K562 (cell line): ENCODE results near the gene GPR35. TPM values are rescaled to one million over a fixed set of nuclear protein-coding genes. Genes with fewer than 3 reads are reported as not detected.

ENCODE experiments used
- BRCA1 ChIP-seq, 2 experiments: fragments of 450-650 bp in 1 of 2; sonication (generic) in 1 of 2; formaldehyde crosslinking in 1 of 2; IDR thresholded peaks; 2 replicates each; pipeline versions ENCODE4 v1.5.0 to v1.6.1; 2017 to 2020; ENCODE audit warnings: mild to moderate bottlenecking in 1 of 2, missing genetic modification reagents in 1 of 2
- CC2D1A ChIP-seq: fragments of 450-650 bp; IDR thresholded peaks from 2 replicates; pipeline ENCODE4 v1.6.1; 2017; ENCODE audit warnings: mild to moderate bottlenecking
- ELF1 ChIP-seq: fragments of 200-800 bp; sonication (Bioruptor generic); IDR thresholded peaks from 2 replicates; pipeline ENCODE4 v1.6.1; 2016; ENCODE audit warnings: missing genetic modification characterization, missing compliant biosample characterization
- FOXK1 ChIP-seq: sonication (generic); formaldehyde crosslinking; IDR thresholded peaks from 2 replicates; pipeline ENCODE4 v1.8.0; 2022; ENCODE audit warnings: missing genetic modification reagents, mild to moderate bottlenecking, borderline replicate concordance
- L3MBTL2 ChIP-seq: fragments of 450-650 bp; IDR thresholded peaks from 2 replicates; pipeline ENCODE4 v1.6.1; 2016; ENCODE audit warnings: mild to moderate bottlenecking, moderate library complexity
- LCOR ChIP-seq: sonication (generic); formaldehyde crosslinking; IDR thresholded peaks from 2 replicates; pipeline ENCODE4 v1.8.0; 2022; ENCODE audit warnings: mild to moderate bottlenecking, missing genetic modification reagents
- POLR2AphosphoS5 ChIP-seq: IDR thresholded peaks from 2 replicates; pipeline ENCODE4 v1.6.1; 2011; ENCODE audit warnings: mild to moderate bottlenecking, low read depth, low read length, moderate library complexity; ENCODE audit not compliant: control insufficient read depth, insufficient read depth
- POLR2B ChIP-seq: fragments of 450-650 bp; IDR thresholded peaks from 2 replicates; pipeline ENCODE4 v1.6.1; 2018; ENCODE audit warnings: low read depth; ENCODE audit not compliant: partially characterized antibody
- SP2 ChIP-seq: IDR thresholded peaks from 2 replicates; pipeline ENCODE4 v1.6.1; 2011; ENCODE audit warnings: mild to moderate bottlenecking, low read depth, low read length, moderate library complexity; ENCODE audit not compliant: poor library complexity, severe bottlenecking; ENCODE audit errors: extremely low read depth
- ZBTB17 ChIP-seq: fragments of 450-650 bp; formaldehyde crosslinking; IDR thresholded peaks from 2 replicates; pipeline ENCODE4 v1.4.0; 2020; ENCODE audit warnings: mild to moderate bottlenecking
- ZBTB40 ChIP-seq, 2 experiments: fragments of 450-650 bp in 1 of 2; sonication (generic) in 1 of 2; formaldehyde crosslinking in 1 of 2; IDR thresholded peaks; 2 replicates each; pipeline versions ENCODE4 v1.7.1 to v1.9.0; 2016 to 2022; ENCODE audit warnings: inconsistent platforms in 1 of 2, mild to moderate bottlenecking in 1 of 2, missing genetic modification reagents in 1 of 2
- ZNF24 ChIP-seq: fragments of 450-650 bp; IDR thresholded peaks from 2 replicates; pipeline ENCODE4 v1.6.1; 2016
- polyA plus RNA-seq, 8 experiments: library from polyadenylated mRNA; depleted of rRNA in 4 of 8; stranded (reverse) in 5 of 8; unstranded in 3 of 8; fragments of >200 nt; fragmentation: Nextera tagmentation in 2 of 8; fragmentation: Illumina TruSeq in 1 of 8; extraction: Ambion mirVana in 2 of 8; extraction: Trizol in 1 of 8; gene quantifications; 2 replicates each; pipeline versions ENCODE4 v1.2.1 to v1.2.3, GENCODE V29; 2011 to 2014; ENCODE audit warnings: inconsistent platforms in 1 of 8, missing spikeins in 1 of 8
- total RNA-seq, 7 experiments: library from RNA; depleted of rRNA in 6 of 7; stranded (reverse); fragments of >200 nt in 6 of 7; fragmentation: Illumina TruSeq in 2 of 7; extraction: Trizol in 2 of 7; gene quantifications; 2 replicates each; pipeline versions ENCODE4 v1.2.1 to v1.2.3, GENCODE V29; 2011 to 2021; ENCODE audit warnings: low replicate concordance in 1 of 7

Gene GPR35
- total and polyA plus RNA-seq, 9 of the 15 experiments (the other 6 are each of a cell fraction or from before 2014, with no cell fraction given): 0.04 to 0.50 (median 0.29) TPM; not detected in 3

GRCh38 chr2:240586198-240586918 lies 38.9 kb upstream of the GPR35 start, which contains the start of gene CAPN10 (continued):
- TF ChIP-seq CC2D1A: no peak
- TF ChIP-seq FOXK1: no peak
- TF ChIP-seq LCOR (CRISPR knock-in tag): peak; percentile 69; the same call in 1 of the 2 replicates
- TF ChIP-seq ZNF24: no peak
- no peak for TF ChIP-seq SP2
- peak; percentile 62; the same call in 1 of the 2 replicates for TF ChIP-seq L3MBTL2
- peak; percentile 72; the same call in 1 of the 2 replicates for TF ChIP-seq ZBTB17 (CRISPR knock-in tag)
- peak; percentile 87 for TF ChIP-seq ELF1 (tag)
- 0 out of 2 replicates have a peak, but pooled peaks have one; percentile 1 for TF ChIP-seq POLR2AphosphoS5
- no peak for TF ChIP-seq BRCA1 (IDR thresholded peaks at IDR 0.05)
- no peak for TF ChIP-seq BRCA1 (CRISPR knock-in tag; IDR thresholded peaks at IDR 0.05)
- TF ChIP-seq POLR2B: peak; percentile 49
- peak; percentile 91 for TF ChIP-seq ZBTB40 (IDR thresholded peaks at IDR 0.05)
- no peak for TF ChIP-seq ZBTB40 (CRISPR knock-in tag; IDR thresholded peaks at IDR 0.05)
